RWPE2 (cell line): ENCODE measurements around the gene CFAP99.
A peak's percentile ranks its signal among the peaks of the same experiment; 100 is the strongest.

Experiments
- ATAC-seq: fragments of 200-7000 bp; cut with Tn5 transposase; 3 replicates; pipeline ENCODE4 v1.9.1; 2021; ENCODE audit warnings: low read depth
- DNase-seq: peaks from one replicate; pipeline ENCODE4 v3.0.0-alpha.2; 2020; ENCODE audit warnings: low spot score
- H3K27ac ChIP-seq: fragments of 450-650 bp; 2 replicates; pipeline ENCODE4 v1.5.1; 2017; ENCODE audit warnings: mild to moderate bottlenecking; ENCODE audit not compliant: poor library complexity, severe bottlenecking
- H3K27me3 ChIP-seq: fragments of 250-450 bp; sonication (Bioruptor Pico); 2 replicates; pipeline ENCODE4 v1.5.1; 2021; ENCODE audit warnings: mild to moderate bottlenecking, moderate library complexity; ENCODE audit not compliant: insufficient read depth, poor library complexity, severe bottlenecking
- H3K36me3 ChIP-seq: fragments of 250-450 bp; sonication (Bioruptor Pico); 2 replicates; pipeline ENCODE4 v1.5.1; 2020; ENCODE audit warnings: low read depth, mild to moderate bottlenecking, moderate library complexity
- H3K4me1 ChIP-seq: fragments of 250-450 bp; sonication (Bioruptor Pico); 2 replicates; pipeline ENCODE4 v1.5.1; 2021; ENCODE audit warnings: mild to moderate bottlenecking, moderate library complexity; ENCODE audit not compliant: insufficient read depth, poor library complexity, severe bottlenecking
- H3K4me3 ChIP-seq: fragments of 250-450 bp; sonication (Bioruptor Pico); 2 replicates; pipeline ENCODE4 v1.5.1; 2021; ENCODE audit warnings: mild to moderate bottlenecking, moderate library complexity; ENCODE audit not compliant: severe bottlenecking
- H3K9me3 ChIP-seq: fragments of 250-450 bp; sonication (Bioruptor Pico); 2 replicates; pipeline ENCODE4 v1.5.1; 2021; ENCODE audit warnings: mild to moderate bottlenecking, moderate library complexity; ENCODE audit not compliant: severe bottlenecking
- TF ChIP-seq, protein P1 (sequence below): fragments of 450-650 bp; IDR thresholded peaks from one replicate; pipeline ENCODE4 v1.5.1; 2017; ENCODE audit warnings: mild to moderate bottlenecking, moderate library complexity; ENCODE audit not compliant: poor library complexity, severe bottlenecking

Gene CFAP99

DNA sequence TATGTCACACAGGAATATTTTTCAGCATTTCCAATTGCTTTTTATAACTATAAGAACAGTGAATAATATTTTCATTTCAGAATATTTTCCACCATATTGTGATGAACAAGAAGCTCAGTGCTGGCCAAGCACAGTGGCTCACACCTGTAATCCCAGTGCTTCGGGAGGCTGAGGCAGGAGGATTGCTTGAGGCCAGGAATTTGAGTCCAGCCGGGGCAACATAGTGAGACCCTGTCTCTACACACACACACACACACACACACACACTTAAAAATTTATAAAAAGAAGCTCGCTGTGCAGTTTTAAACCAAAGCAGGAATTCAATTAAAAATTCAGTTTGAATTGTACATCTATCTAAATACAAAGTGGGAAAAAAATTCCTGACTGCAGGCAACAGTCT lies 3.5 kb upstream of the CFAP99 start:
- Histone ChIP-seq H3K27ac (no peak overlapping the region), H3K9me3 (no peaks in the 10 kb centered on the region), H3K4me3 (no peak overlapping the region), H3K36me3 (no peaks in the 10 kb centered on the region), H3K27me3 (peaks cover 32% of the 10 kb centered on the region), H3K4me1 (peaks cover 16% of the 10 kb centered on the region)
- TF ChIP-seq, protein P1, sequence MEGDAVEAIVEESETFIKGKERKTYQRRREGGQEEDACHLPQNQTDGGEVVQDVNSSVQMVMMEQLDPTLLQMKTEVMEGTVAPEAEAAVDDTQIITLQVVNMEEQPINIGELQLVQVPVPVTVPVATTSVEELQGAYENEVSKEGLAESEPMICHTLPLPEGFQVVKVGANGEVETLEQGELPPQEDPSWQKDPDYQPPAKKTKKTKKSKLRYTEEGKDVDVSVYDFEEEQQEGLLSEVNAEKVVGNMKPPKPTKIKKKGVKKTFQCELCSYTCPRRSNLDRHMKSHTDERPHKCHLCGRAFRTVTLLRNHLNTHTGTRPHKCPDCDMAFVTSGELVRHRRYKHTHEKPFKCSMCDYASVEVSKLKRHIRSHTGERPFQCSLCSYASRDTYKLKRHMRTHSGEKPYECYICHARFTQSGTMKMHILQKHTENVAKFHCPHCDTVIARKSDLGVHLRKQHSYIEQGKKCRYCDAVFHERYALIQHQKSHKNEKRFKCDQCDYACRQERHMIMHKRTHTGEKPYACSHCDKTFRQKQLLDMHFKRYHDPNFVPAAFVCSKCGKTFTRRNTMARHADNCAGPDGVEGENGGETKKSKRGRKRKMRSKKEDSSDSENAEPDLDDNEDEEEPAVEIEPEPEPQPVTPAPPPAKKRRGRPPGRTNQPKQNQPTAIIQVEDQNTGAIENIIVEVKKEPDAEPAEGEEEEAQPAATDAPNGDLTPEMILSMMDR, result no peak
- no peak for ATAC-seq
- no peak for DNase-seq

DNA sequence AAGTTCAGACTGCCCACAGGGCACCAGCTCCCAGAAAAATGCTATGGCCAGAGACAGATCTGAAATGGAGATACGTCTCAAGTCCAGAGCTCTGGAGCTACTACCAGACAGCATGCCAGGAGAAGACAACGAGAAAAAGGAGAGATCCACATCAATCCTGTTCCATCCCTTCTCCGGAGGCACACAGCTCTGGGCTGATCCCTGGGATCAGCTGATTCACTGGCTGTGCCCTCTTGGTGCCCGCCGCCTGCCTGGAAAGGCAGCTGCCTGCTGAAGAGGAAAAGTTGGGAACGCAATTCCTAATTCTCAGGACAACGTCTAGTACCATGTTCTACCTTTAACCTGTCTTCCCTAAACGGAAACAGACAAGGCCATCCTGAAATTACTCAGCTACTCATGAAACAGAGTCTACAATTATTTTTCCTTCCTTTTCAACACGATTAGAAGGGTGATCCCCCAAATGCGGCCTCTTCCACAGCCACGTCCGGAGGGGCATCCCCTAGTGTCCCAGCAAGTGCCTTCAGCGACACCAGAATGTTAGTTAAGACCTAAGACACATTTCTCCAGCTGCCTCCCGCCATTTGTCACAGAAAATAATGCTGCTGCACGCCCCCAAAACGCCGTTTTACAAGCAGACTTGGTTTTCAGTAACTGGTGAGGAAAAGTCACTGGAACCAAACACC lies 2.7 kb upstream of the CFAP99 start:
- Histone ChIP-seq H3K27ac (no peak overlapping the region), H3K9me3 (no peaks in the 10 kb centered on the region), H3K36me3 (no peaks in the 10 kb centered on the region), H3K4me3 (no peak overlapping the region), H3K27me3 (peaks cover 39% of the 10 kb centered on the region), H3K4me1 (peaks cover 16% of the 10 kb centered on the region)
- ATAC-seq (no peak), DNase-seq (no peak)
- TF ChIP-seq, protein P1, result no peak

DNA sequence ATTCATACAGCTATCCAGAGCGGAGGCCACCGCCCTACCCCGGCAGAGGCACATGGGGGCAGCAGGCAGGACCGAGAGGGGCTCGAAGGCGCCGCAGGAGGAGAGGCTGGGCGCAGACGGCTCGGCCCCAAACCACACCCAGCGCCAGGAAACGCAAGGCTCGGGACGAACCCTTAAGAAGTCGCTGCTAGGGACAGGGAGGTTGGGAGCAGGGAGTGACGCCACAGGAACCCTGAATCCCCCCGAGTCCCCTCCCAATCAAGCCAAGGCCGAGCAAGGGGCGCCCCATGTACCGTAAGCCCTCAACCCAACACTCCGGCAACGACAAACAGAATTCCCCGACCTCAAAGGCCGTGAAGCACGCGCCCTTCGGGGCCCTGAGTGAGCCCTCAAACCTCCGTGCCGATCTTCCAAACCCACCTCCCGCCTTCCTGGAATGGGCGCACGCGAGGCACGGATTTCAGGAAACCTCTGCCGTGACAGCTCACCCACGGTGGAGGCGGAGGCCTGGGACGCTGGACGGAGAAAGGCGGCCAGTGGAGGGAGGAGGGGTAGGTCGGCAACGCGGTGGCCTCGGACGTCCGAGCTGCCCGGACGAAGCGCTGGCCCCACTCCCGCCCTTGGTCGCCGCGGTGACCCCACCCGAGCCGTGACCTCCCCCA lies 2.1 kb upstream of the CFAP99 start:
- Histone ChIP-seq H3K27me3 (peaks cover 39% of the 10 kb centered on the region), H3K36me3 (no peaks in the 10 kb centered on the region), H3K27ac (no peak overlapping the region), H3K4me3 (peak overlapping the region; percentile 59), H3K4me1 (peaks cover 16% of the 10 kb centered on the region), H3K9me3 (no peaks in the 10 kb centered on the region)
- ATAC-seq (no peak), DNase-seq (no peak)
- TF ChIP-seq, protein P1, result no peak

DNA sequence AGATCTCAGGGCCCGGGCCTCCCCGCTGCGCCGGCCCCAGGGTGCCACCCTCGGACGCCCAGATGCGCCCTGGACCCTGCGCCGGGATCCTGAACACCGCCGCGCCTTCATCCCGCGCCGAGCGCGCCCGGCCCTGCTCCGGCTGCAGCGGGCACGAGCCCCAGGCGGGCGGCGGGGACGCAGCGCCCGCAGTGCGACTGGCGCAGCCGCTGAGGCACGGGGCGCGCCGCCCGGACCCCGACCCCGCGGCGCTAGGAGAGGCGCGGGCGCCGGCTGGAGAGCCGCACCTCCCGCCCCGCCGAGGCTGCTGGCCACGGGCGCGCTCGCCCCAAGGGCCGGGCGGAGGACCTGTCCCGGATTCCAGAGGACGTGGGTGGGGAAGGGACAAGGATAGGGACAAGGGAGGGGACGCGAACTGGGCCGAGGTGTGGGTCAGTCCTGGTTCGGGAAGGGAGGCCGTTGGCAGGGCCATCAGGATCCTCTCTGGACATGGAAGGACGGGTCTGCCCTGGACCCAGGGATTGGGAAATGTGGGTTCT lies 1.5 kb upstream of the CFAP99 start:
- ATAC-seq (no peak), DNase-seq (no peak)
- H3K4me1 ChIP-seq, result peaks cover 15% of the 10 kb centered on the region
- TF ChIP-seq, protein P1, result no peak
- no peak overlapping the region for H3K27ac ChIP-seq
- no peaks in the 10 kb centered on the region for H3K36me3 ChIP-seq
- peaks cover 39% of the 10 kb centered on the region for H3K27me3 ChIP-seq
- peak overlapping the region; percentile 59 for H3K4me3 ChIP-seq
- H3K9me3 ChIP-seq, result no peaks in the 10 kb centered on the region
